ENCODE measurements around the gene KLHL28.

The KLHL28 gene

GRCh38 chr14:44961554-44962333 is at the start of gene KLHL28, which contains the start of gene TOGARAM1:
TSS of gene KLHL28 (minus strand) at chr14:44961947. CDS start at chr14:44945928, 16,019 bp downstream.
TSS of gene TOGARAM1 (plus strand) at chr14:44962190. CDS start at chr14:44962422, 232 bp downstream.
- DNase-seq: peak; percentile 96 to 100 (median 99)

DNA sequence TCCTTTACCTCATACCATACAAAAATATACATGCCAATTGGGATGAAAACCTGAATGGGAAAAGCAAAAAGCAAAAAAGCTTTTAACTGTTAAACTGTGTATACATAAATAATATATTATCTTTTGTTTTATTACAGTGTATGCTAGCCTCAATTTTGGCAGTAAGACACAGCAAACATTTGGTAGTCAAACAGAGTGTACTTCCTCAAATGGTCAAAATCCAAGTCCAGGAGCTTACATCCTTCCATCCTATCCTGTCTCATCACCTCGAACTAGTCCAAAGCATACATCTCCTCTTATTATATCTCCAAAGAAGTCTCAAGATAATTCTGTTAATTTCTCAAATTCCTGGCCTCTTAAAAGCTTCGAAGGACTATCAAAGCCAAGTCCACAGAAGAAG is 42.2 kb upstream of the KLHL28 start:
- DNase-seq: no peak

DNA sequence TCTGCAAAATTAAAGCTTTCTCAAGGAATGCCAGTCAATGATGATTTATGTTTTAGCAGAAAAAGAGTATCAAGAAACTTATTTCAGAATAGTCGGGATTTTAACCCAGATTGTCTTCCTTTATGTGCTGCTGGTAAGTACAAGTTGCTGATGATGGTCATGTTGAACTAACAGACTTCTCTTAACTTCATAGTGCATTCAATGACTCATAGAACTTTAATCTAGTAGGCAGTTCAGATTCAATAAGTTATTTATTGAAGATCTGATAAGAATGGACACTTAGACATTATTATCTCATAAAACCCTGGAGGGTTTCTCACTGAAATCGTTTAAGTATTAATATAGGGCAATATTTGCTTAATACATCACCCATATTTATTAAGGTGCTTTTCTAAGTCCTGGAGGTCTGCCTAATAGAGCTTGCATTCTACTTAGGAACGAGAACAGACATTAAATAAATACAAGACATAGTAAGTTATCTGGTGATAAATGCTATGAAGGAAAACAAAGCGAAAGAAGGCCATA is 34.1 kb upstream of the KLHL28 start:
- DNase-seq: no peak

DNA sequence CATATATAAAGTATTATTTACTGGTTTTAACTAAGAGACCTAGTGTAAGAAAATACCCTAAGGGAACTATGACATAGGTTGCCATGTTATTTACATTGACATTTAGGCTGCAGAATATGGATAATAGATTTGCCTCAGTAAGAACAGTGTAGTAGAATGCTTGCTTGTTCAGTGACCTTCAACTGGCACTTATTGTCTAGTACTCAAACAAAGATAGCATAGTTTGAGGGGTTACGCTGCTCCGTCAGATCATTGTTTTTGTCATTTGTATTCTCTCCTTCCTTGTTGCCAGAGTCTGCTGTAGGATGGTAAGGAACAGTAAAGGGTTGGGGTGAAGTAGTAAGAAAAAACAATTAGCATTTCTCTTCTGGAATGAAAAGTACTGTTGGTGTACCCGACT is 33.4 kb upstream of the KLHL28 start:
- DNase-seq: no peak

DNA sequence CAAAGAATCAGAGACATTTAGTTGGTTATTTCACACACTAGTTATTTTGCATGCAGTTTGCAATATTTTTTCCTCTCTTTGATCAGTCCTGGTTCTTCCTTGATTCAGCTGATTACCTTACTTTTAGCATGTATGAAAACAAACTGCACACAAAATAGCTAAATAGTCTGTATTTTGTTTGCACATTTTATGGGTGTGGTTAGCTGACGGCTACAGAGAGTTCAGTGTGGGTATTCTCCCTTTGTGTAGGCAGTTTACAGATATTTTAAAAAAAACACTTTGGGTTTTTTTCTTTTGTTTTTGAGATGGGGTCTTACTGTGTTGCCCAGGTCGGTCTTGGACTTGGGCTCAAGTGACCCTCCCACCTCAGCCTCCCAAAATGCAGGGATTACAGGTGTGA is 28.8 kb upstream of the KLHL28 start:
- DNase-seq: no peak

- DNase-seq: peak; percentile 54 to 73 (median 72)
Observed at GRCh38 chr14:44989497-44990440, 28.0 kb upstream of the KLHL28 start.

- no peak for DNase-seq
Observed at GRCh38 chr14:44988694-44989093, 26.9 kb upstream of the KLHL28 start.

DNA sequence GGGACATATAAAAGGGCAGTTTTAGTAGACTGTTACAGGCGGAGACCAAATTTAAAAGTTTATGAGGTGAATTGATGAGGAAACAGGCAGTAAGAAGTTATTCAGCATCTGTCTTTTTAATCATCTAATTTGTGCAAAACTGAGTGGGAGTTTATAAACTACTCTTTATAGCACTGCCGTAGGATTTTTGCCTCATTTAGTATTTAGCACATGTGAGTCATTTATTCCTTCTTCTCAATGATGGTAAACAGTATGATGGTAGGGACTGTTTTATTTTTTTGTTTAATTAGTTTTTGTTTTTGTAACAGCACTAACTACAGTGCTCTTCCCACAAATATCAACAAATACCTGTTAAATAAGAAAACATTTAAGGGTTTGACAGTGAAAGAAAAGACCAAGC is 20.8 kb upstream of the KLHL28 start:
- DNase-seq: no peak

DNA sequence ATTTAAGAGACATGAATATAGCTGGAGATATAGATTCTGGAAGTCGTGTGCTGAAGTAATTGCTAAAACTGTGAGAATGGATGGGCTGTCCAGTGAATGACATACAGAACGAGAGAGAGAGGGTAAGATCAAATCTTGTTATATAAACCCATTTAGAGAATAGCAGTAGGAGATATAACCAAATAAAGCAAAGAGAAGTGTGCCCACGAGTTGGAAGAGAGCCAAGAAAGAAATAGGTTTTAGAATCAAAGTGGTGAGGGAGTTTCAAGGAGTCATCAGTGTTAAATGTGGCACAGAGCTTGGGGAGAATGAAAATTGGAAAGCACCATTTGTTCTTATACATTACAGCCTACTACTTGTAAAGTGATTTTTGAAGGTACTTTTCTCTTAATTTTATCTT is 19.5 kb upstream of the KLHL28 start:
- DNase-seq: peak in 2 of 3 donors; percentile 25 to 26

- no peak for DNase-seq
Observed at GRCh38 chr14:44979740-44980356, 18.1 kb upstream of the KLHL28 start.

- no peak for DNase-seq
Observed at GRCh38 chr14:44979273-44979672, 17.5 kb upstream of the KLHL28 start.

DNA sequence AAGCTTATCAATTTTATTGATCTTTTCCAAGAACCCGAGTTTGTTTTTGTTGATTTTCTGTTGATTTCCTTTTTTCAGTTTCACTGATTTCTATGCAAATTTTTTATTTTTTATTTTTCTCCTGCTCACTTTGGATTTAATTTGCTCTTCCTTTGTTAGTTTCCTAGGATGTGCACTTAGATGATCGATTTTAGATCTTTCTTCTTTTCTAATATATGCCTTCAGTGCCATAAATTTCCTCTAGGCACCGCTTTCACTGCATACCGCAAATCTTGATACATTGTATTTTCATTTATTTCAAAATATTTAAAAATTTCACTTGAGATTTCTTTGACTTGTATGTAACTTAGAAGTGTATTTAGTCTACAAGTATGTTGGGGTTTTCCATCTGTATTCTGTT is 9.7 kb upstream of the KLHL28 start:
- no peak for DNase-seq

DNA sequence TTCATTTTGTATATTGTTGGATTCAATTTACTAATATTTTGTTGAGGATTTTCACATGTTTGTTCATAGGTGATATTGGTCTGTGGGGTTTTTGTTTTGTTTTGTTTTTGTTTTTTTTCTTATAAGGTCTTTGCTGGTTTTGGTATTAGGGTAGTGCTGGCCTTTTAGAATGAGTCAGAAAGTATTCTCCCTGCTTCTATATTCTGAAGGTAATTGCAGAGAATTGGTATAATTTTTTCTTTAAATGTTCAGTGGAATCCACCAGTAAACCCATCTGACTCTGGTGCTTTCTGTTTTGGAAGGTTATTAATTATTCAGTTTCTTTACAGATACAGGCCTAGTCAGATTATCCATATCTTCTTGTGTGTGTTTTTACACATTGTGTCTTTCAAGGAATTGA is 9.2 kb upstream of the KLHL28 start:
- no peak for DNase-seq

DNA sequence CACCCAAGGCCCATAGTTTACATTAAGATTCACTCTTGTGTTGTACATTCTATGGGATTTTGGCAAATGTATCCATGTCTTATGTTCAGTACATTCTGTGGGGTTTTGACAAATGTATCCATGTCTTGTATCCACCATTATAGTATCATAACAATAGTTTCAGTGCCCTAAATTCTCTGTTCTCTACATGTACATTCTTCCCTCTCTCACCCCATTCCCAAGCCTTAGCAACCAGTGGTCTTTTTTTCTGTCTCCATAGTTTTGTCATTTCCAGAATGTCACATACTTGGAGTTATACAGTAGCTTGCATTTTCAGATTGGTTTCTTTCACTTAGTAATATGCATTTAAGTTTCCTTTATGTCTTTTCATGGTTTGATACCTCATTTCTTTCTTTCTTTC is 7.0 kb upstream of the KLHL28 start:
- DNase-seq: no peak

- no peak for DNase-seq
Observed at GRCh38 chr14:44966601-44967336, 5.0 kb upstream of the KLHL28 start.

DNA sequence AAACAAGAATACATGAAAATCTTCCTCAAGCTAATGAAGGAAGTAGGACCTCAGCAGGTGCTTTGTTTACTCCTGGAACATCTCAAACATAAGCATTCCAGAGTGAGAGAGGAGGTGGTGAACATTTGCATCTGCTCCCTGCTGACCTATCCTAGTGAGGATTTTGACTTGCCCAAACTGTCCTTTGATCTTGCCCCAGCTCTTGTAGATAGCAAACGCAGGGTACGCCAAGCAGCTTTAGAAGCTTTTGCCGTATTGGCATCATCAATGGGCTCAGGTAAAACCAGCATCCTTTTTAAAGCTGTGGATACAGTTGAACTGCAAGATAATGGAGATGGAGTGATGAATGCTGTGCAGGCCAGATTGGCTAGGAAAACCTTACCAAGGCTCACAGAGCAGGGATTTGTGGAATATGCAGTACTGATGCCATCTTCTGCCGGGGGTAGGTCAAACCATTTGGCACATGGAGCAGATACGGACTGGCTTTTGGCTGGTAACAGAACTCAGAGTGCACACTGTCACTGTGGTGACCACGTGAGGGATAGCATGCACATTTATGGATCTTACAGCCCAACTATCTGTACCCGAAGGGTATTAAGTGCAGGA is 2.1 kb upstream of the KLHL28 start:
- DNase-seq: no peak

DNA sequence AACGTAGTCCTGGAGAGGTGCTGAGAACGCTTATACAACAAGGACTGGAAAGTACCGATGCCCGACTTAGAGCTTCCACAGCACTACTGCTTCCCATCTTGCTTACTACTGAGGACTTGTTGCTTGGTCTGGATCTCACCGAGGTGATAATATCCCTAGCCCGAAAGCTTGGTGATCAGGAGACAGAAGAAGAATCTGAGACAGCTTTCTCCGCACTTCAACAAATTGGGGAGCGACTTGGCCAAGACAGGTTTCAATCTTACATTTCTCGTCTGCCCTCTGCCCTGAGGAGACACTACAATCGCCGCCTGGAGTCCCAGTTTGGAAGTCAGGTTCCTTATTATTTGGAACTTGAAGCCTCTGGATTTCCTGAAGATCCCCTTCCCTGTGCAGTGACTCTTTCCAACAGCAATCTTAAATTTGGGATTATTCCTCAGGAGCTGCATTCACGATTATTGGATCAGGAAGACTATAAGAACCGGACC is 1.3 kb upstream of the KLHL28 start:
- peak; percentile 14 to 30 (median 24) for DNase-seq

GRCh38 chr14:44962334-44963043 is 742 bp upstream of the KLHL28 start:
- peak; percentile 26 to 51 (median 30) for DNase-seq

- peak; percentile 73 to 86 (median 78) for DNase-seq
Observed at GRCh38 chr14:44961151-44961553, 595 bp downstream of the KLHL28 start.

- no peak for DNase-seq
Observed at GRCh38 chr14:44960646-44961045, 1.1 kb downstream of the KLHL28 start.

- peak in 2 of 3 donors; percentile 18 to 34 for DNase-seq
Observed at GRCh38 chr14:44960146-44960545, 1.6 kb downstream of the KLHL28 start.
